Measurements from ENCODE around the gene FOLR3.

DNA sequence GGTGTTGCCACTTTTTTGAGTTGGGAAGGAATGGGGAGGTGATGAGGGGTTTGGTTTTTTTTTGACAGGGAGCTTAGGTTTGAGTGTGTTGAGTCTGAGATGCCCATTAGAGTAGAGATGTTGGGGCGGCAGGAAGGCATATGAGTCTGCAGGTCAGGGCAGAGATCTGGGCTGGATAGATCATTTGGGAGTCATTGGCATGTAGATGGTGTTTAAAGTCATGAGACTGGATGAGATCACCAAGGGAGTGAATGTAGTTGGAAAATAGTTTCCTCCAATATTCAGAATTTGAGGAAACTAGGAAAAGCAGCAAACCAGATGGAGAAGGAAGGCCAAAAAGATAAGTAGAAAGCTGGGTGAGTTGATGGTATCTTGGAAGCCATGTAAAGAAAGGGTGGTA lies 21.0 kb upstream of the FOLR3 start:
- TF ChIP-seq CTCF (IDR thresholded peaks at IDR 0.05), result no peak
- TF ChIP-seq SIN3A (IDR thresholded peaks at IDR 0.05; ENCODE audit: borderline replicate concordance, low read depth, low read length), result no peak
- no peak for TF ChIP-seq RCOR1 (IDR thresholded peaks at IDR 0.05; ENCODE audit: low read length)
- TF ChIP-seq FOXM1 (IDR thresholded peaks at IDR 0.05; ENCODE audit: low read depth), result no peak
- TF ChIP-seq EP300 (IDR thresholded peaks at IDR 0.05; ENCODE audit: borderline replicate concordance in 1 of 2, low read depth in 1 of 2, low read length in 1 of 2), result no peak
- TF ChIP-seq POLR2AphosphoS5 (IDR thresholded peaks at IDR 0.05; ENCODE audit: low read depth, low read length), result no peak
- no peak for TF ChIP-seq RXRA (IDR thresholded peaks at IDR 0.05; ENCODE audit: borderline replicate concordance, low read depth)
- no peak for TF ChIP-seq REST (IDR thresholded peaks at IDR 0.05; ENCODE audit: low read depth, low read length)
- TF ChIP-seq CHD2 (IDR thresholded peaks at IDR 0.05; ENCODE audit: low read length, partially characterized antibody), result no peak
- TF ChIP-seq TAF1 (IDR thresholded peaks at IDR 0.05; ENCODE audit: borderline replicate concordance, low read depth, low read length), result no peak
- no peak for TF ChIP-seq FOXJ3 (CRISPR knock-in tag; IDR thresholded peaks at IDR 0.05)

Measured in SK-N-SH (cell line).